GM18508 (cell line): Measurements from ENCODE around the gene ZNF513.
A peak's percentile ranks its signal among the peaks of the same experiment; 100 is the strongest.
"Not testable (repeated sequence)": the region's sequence is repeated elsewhere in the genome, so short reads cannot be mapped to it uniquely, and the experiment has no call there.

Source experiments
- ATAC-seq: cut with Tn5 transposase; IDR thresholded peaks from one replicate; pipeline ENCODE4 v1.9.1; 2021; ENCODE audit warnings: moderate number of reproducible peaks; ENCODE audit not compliant: insufficient read depth, unreplicated experiment

Gene ZNF513, protein sequence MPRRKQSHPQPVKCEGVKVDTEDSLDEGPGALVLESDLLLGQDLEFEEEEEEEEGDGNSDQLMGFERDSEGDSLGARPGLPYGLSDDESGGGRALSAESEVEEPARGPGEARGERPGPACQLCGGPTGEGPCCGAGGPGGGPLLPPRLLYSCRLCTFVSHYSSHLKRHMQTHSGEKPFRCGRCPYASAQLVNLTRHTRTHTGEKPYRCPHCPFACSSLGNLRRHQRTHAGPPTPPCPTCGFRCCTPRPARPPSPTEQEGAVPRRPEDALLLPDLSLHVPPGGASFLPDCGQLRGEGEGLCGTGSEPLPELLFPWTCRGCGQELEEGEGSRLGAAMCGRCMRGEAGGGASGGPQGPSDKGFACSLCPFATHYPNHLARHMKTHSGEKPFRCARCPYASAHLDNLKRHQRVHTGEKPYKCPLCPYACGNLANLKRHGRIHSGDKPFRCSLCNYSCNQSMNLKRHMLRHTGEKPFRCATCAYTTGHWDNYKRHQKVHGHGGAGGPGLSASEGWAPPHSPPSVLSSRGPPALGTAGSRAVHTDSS

DNA sequence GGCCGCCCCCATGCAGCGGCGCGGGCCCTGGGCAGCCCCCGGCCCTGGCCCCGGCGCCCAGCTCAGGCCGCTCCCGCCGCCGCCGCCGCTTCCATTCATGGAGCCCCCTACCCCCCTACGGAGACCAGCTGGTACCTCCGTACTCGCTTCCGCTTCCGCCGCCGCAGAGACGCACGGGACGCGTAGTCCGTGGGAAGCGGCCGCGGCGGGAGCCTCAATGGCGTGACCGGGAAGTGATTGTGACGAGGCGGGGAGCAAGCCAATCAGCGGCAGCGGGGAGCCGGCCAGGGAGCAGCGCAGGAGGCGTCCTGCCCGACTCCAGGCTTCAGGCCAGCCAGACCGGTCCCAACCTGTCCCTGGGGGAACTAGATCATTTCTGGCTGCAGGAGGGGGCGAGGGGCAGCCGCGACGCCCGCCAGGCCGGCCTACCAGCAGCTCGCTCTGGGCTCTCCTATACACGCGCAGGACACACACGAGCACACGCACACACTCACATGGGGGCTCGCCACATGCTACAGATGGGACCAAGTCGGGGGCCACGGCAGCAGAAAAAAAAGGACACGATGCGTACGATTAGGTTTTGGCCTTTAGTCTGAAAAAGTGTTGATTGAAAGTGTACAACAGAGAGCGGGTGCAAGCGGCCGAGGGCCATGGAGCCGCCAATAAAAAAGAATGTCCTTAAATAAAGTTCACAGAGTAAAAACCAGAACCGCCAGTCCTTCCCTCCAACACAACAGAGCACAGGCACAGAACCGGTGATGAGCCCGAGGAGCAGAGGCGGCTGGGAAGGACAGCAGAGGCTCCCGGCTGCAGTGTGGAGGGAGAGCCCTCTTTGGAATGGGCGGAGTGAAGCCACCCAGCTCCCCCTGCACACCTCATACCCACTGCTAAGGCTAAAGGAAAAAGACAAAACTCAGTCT is at the start of gene ZNF513:
TSS of gene ZNF513 (minus strand) at position 109 of the 920 bp plus-strand sequence. CDS start 208 bp downstream, outside the sequence.
- no peak for ATAC-seq

DNA sequence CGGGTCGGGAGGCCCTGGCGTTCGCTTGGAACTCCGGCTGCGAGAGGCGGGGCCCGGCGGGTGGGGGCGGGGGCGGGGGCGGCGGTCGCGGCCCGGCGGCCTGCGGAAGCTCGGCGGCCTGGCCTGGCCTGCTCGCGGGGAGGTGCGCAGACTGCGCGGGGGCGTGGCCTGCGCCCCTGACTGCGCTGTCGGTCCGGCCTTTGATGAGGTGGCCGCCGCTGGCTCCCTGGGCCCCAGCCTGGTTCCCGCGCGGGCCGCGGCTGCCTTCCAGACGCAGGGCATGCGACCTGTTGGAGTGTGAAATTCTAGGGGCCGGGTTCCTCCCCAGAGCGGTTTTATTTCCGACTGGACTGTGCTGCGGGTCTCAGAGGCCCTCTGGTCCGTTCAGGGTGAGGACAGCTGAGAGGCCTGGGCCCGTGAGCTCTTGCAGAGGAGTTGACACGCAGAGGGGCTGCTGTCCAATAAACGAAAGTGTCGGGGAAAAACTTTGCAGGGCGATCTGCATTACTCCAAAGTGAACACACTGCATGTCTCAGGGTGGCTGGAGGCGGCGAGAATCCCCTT is 48.5 kb upstream of the ZNF513 start:
- ATAC-seq = peak; percentile 21

DNA sequence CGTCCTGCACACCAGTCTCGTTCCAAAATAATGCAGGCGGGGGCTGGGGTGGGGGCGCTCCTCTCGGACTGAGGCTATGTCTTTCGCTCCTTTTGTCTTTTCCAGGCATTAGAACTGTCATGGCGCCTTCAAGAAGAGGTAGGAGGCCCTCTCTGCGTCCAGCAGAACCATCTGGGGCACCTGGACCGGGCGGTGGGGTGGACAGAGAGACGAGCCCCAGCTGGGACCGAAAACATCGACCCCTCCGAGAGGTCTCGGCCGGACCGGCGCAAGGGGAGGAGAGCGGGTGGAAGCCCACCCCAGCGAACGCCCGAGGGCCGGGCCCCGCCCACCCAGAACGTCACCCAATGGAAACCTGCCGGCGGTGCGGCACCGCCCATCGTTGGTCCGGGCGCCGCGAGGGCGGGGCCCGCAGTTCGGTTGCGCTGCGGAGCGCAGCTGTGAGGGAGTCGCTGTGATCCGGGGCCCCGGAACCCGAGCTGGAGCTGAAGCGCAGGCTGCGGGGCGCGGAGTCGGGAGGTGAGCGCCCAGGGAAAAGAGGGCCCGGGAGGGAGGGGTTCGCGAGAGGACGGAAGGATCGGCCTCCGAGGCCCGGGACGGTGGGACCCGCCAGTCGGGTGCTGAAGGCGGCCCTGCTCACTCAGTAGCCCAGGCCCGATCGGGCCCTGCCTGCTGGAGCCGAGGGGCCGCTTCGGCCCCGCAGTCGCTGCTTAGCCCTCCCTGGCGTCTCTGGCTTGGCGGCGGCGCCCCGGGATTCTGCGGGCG is 47.9 kb upstream of the ZNF513 start, which contains the start of gene NRBP1:
TSS of gene NRBP1 (plus strand) at position 419 of the 765 bp plus-strand sequence. CDS start 4,643 bp downstream, outside the sequence.
- peak; percentile 65 for ATAC-seq

DNA sequence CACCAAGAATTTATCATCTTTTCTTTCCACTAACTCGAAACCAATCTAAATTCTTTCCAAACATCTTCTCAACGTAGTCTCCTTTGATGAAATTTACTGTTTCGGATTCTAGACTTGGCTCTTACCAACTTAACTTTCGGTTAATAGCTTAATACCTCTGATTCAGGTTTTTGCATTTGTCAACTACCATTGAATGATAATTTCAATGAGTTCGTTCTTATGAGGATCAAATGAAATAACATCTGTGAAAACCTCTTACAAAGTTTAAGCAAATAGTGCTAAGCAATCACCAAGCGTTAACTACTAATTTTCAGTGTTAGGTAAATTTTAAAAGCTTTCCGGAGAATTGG is 47.3 kb upstream of the ZNF513 start:
- no peak for ATAC-seq

DNA sequence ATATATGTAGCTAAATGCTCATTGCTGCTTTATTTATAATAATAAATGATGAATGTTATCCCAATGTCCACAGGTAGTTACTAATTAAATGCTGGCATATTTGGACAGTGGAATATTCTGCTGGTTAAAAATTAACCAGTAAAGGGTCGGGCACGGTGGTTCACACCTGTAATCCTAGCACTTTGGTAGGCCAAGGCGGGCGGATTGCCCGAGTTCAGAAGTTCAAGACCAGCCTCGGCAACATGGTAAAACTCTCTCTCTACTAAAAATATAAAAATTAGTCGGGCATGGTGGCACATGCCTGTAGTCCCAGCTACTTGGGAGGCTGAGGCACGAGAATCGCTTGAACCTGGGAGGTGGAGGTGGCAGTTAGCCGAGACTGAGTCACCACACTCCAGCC is 44.5 kb upstream of the ZNF513 start:
- ATAC-seq = not testable (repeated sequence)

DNA sequence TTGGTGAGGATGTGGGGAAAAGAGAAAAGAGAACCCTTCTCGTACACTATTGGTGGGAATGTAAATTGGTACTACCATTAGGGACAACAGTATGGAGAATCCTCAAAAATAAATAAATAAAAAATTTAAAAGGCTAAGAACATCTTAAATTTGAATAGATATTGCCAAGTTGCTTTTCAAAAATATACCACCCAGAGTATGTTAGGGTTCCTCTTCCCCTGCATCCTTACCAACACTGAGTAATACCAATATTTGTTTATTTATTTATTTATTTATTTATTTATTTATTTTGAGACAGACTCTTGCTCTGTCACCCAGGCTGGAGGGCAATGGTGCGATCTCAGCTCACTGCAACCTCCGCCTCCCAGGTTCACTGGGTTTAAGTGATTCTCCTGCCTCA is 42.4 kb upstream of the ZNF513 start:
- ATAC-seq = no peak

DNA sequence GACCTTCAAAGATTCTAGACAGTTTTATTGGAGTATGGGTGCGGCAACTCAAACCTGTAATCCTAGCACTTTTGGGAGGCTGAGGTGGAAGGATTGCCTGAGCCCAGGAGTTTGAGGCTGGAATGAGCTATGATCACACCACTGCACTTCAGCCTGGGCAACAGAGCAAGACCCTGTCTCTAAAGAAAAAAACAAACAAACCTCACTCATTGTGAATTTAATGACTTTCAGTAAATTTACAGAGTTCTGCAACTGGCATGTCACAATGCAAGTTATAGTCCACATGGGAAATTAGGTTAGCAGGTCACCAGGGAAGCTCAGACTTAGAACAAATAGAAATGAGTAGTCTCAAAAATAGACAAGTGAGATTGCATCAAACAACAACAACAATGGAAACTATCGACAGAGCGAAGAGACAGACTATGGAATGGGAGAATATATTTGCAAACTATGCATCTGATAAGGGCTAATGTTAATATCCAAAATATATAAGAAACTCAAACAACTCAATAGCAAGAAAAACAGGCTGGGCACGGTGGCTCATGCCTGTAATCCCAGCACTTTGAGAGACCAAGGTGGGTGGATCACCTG is 41.2 kb upstream of the ZNF513 start:
- ATAC-seq = no peak

DNA sequence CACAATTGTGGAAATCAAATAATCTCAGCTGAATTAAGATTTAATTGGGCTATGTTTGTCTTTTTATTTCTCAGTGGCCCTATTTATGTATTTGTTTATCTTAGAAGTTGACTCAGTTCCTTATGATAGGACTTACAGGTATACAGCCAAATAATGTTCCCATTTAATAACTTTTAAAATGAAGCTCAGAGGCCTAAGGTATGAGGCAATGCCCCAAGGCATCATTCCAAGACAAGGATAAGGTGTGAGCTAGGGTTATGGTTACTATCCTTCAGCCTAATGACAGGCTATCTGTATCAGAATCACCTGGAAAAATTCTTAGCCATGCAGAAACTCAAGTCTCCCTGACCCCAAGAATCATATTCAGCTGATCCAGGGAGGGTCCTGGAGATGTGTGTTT is 40.5 kb upstream of the ZNF513 start:
- ATAC-seq = no peak

DNA sequence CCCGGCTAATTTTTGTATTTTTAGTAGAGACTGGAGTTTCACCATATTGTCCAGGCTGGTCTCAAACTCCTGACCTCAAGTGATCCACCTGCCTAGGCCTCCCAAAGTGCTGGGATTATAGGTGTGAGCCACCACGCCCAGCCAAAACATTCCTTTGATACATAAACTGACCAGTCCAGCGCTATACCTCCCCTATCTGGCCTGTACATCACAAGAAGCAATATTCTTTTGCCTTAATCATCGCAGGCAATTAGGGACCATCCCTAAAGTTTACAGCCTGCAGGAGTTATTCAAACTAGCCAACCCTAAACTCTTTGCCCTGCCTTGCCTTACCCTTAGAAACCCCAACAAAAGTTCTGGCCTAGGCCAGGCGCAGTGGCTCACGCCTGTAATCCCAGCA is 35.6 kb upstream of the ZNF513 start:
- no peak for ATAC-seq

DNA sequence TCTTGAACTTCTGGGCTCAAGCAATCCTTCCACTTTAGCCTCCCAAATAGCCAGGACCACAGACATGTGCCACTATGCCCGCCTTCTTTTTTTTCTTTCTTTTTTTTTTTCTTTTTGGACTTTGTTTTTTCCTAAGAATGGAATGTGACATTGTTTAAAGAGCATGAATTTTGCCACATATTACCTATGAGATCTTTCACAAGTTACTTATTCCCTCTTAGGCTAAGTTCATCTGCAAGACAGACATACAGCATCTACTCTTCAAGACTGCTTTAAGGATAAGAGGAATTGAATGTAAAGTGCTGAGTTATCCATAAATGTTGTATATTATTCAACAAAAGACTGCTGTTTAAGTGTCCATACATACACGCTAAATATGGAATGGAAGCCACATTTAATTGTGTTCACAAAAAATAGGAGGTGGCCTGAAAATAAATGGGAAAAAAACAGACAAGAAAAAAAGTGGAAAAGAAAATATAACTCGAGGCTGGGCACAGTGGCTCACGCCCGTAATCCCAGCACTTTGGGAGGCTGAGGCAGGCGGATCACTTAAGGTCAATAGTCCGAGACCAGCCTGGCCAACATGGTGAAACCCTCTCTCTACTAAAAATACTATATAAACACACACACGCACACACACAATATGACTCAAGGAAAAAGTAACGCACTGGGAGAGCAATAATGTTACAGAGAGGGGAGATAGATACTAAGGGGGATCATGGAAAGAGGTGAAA is 32.1 kb upstream of the ZNF513 start:
- ATAC-seq = no peak

DNA sequence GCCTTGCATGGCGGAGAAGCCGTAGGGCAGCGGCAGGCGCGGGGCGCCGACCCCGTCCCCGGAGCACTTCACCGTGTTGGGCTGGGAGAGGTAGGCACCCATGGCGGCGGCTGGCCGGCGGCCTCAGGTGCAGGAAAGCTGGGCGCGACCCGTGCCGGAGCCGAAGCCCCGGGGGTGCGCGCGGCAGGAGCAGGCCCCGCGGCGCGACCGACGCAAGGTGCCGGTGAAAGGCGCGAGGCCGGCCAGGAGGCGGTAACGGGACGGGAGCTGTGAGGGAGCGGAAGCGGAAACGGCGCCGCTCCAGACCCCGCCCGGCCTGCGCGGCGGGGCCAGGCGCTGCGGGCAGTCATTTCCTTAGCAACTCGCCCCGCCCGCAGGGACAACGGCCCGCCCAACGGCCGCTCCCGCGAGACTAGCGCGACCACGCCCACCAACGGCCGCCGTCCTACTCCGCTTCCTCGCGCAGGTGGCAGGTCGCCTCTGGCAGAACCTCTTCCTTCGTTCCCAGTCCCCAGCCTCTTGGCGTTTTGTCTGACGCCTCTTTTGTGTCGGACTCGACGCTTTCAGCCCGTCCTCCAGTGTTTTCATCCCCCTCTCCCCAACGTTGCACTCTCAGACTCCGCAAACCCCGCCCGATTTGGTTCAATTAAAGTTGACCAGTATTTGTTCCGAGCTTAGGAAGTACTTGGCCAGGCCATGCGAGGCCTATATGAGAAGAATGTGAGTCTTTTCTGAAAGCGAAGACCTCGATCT is 29.0 kb upstream of the ZNF513 start, which contains the start of gene PPM1G:
TSS of gene PPM1G (minus strand) at position 271 of the 753 bp plus-strand sequence. CDS start at position 102, 169 bp downstream.
- ATAC-seq = peak; percentile 59

DNA sequence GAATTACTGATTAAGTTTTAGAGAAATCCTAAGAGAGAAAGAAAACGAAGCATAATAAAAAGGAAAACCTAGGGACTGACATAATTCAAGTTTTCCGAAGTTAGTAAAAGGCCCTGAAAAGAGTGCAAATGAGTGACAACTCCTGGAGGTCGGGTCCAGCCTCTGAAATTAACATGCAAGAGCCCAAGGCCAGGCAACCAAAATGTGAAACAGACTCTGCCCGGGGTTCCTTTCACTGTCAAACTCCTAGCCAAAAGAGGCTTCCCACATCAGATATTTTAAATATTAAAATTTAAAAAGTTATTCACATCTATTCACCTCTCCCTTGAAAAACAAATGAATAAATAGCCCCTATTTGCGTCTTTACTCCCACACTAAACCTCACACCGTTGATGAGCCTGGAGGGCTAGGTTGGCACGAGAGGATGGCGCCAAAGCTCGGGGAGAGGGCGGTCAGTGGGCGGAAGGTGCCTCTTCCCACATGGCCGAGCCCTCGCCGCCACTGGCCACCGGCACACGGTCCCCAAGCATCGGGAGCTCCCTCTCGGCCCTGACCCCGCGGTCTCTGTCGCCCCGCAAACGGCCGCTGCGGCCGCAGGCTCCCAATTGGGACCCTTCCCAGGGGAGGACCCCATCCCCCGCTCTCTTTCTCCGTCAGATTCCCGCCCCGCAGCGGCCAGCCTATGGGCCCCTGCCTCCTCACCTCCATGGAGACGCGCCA is 28.2 kb upstream of the ZNF513 start:
- peak; percentile 15 for ATAC-seq

DNA sequence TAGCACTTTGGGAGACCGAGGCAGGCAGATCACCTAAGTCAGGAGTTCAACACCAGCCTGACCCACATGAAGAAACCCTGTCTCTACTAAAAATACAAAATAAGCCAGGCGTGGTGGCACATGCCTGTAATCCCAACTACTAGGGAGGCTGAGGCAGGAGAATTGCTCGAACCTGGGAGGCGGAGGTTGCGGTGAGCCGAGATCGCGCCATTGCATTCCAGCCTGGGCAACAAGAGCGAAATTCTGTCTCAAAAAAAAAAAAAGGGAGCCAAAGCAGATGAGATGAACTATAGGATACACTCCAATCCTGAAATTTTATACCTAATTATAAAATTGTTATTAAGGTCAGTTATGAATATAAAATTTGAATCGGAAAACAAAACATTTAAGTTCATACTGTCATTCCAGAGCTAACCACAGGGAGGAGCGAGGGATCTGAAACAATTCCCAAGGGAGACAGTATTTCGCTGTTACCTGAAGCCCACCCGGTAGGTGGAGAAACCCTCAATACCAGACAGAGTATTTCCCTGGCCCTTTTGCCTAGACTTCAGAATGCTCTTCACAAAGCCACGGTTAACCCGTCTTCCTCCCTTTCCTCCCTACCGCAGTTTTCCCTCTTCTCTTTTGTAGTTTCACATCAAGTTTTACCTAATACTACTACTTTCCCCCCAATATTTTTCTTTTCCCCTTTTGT is 27.4 kb upstream of the ZNF513 start:
- ATAC-seq = no peak

DNA sequence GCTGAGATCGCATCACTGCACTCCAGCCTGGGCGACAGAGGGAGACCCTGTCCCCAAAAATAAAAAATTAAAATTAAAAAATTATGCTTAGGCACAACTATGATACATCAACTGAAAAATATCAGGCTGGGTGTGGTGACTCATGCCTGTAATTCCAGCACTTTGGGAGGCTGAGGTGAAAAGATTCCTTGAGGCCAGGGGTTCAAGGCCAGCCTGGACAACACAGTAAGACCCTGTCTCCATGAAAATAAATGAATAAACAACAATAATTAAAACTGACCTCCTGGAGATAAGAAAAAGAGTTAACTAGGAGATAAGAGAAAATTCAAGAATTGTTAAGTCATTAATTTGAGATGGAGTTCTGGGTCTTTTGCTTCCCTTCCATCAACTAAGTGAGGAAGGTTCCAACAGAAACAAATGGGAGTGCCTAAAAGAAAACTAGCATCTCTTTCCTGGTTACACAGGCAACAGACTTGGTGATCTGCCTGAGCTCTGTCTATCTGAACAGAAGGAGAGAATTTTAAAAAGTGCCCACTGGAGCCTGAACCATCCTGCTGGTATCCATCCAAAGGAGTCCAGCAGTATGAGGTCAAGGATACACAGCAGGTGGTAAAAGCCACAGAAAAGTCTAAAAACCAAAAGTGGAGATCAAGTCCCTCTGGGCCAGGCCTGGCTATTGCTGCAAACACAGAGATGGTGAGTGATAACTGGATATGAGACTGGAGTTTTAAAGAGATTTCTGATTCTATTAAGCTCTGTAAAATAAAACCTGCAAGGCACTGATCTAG is 20.0 kb upstream of the ZNF513 start:
- no peak for ATAC-seq

DNA sequence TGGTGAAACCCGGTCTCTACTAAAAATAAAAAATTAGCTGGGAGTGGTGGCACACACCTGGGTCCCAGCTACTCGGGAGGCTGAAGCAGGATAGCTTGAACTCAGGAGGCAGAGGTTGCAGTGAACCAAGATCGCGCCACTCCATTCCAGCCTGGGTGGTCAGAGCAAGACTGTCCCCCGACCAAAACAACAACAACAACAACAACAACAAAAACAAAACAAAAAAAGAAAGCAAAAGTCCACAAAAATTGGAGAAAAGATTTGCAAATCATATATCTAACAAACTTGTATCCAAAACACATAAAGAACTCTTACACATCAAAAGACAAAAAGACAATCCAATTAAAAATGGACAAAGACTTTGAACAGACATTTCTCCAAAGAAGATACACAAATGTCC is 18.4 kb upstream of the ZNF513 start:
- ATAC-seq = no peak

DNA sequence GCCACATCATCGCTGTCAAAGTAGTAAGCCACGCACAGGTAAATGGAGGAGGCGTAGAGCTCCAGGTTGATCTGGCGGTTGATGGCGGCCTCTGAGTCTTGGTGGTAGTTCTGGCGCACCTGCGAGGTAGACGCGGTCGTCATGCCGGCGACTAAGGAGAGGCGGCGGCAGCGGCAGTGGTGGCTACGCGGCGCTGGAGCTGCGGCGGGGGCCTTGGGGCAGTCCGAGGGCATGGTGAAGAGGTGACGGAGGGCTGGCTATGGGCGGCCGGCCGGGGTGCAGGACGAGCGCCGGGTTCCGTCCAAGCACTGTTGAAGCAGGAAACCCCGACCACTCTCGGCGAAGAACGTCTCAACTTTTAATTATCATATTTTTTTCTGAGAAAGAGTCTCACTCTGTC is 12.7 kb upstream of the ZNF513 start:
- no peak for ATAC-seq
